ENCODE results near the gene PIK3C2A.

GRCh38 chr11:17186932-17187692, 20.7 kb downstream of the PIK3C2A start:
- TF ChIP-seq CTCF (IDR thresholded peaks at IDR 0.05) (no peak), POLR2A (IDR thresholded peaks at IDR 0.05) (no peak), POLR2AphosphoS5 (IDR thresholded peaks at IDR 0.05) (no peak)

Measured in breast epithelium (tissue), 3 donors.